GM18951 (cell line): ENCODE data around the gene CIBAR2.

ENCODE experiments used
- POLR2A ChIP-seq: IDR thresholded peaks from 4 replicates; pipeline ENCODE4 v1.6.1; 2011; ENCODE audit warnings: mild to moderate bottlenecking; ENCODE audit not compliant: insufficient read length, insufficient read depth; ENCODE audit errors: extremely low read depth
- in situ Hi-C: fragments of 300-500 bp; cut with MboI; formaldehyde crosslinking; loops from one replicate; pipeline ENCODE4 v1.12.0; 2022; ENCODE audit warnings: low sequenced_read_pairs, mixed read lengths, inconsistent platforms; ENCODE audit not compliant: unreplicated experiment

Gene CIBAR2

GRCh38 chr16:85112364-85112763 lies at the start of gene CIBAR2:
Gene CIBAR2, minus strand, starts transcription at chr16:85112472. Its CDS starts 120 bp downstream, at chr16:85112352.
- TF ChIP-seq POLR2A, result no peak

DNA sequence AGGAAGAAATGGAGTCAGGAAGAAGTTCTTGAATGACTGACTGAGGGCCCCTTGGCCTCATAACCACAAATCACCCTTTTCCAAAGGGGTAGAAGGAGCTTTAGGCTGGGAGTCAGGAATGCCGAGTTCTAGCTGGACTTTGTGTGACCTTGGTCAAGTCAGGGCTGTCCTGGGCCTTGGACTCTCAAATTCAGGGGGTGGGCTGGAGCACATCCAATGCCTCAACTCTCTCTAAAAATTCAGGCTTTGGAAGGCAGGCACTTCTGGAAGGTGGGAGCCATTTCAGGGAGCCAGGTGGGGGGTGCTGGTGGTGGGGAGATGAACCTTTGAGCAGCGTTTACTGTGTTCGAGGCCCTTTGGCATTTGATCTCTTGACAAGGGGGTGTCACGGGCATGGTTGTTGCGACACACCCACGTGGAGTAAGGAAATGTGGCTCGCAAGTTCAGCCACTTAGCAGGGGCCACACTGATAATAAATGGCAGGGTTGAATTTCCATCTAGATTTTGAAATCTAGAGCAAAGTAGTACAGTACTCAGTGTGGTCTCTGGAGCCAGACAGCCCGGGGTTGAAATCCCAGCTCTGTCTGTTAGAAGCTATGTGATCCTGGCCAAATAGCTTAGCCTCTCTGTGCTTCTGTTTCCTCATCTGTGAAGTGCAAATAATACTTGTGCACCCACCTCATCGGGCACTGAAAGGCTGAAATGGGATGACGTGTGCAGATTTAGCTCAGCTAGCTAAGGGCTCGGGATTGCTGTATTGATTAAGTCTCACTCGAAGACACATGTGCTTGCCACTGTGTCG lies 47.1 kb upstream of the CIBAR2 start:
- no peak for TF ChIP-seq POLR2A
- in situ Hi-C loops, result no loop called here

More at GRCh38 chr16:85112364-85112763, at the start of gene CIBAR2:
- in situ Hi-C loops, result no loop called here

DNA sequence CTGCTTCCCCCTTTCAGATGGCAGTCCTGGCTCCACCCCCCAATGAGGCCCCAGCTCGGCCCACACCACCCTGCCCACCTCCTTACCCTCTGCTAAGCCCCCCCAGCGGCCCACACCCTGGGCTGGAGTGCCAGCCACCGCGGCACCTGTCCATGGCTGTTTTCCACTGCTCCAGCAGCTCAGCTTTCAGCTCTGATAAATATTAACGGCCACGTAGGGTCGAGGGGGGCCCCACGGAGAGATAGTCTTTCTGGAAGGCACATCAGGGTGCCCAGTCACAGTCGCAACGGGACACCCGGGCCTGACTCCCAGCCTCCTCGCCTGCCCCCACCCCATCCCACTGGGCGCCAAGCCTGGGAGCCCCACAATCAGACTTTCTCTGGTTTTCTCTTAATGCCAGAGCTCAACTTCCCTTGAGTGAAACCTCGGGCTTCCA lies 46.5 kb upstream of the CIBAR2 start:
- in situ Hi-C loops, result no loop called here
- TF ChIP-seq POLR2A, result no peak

DNA sequence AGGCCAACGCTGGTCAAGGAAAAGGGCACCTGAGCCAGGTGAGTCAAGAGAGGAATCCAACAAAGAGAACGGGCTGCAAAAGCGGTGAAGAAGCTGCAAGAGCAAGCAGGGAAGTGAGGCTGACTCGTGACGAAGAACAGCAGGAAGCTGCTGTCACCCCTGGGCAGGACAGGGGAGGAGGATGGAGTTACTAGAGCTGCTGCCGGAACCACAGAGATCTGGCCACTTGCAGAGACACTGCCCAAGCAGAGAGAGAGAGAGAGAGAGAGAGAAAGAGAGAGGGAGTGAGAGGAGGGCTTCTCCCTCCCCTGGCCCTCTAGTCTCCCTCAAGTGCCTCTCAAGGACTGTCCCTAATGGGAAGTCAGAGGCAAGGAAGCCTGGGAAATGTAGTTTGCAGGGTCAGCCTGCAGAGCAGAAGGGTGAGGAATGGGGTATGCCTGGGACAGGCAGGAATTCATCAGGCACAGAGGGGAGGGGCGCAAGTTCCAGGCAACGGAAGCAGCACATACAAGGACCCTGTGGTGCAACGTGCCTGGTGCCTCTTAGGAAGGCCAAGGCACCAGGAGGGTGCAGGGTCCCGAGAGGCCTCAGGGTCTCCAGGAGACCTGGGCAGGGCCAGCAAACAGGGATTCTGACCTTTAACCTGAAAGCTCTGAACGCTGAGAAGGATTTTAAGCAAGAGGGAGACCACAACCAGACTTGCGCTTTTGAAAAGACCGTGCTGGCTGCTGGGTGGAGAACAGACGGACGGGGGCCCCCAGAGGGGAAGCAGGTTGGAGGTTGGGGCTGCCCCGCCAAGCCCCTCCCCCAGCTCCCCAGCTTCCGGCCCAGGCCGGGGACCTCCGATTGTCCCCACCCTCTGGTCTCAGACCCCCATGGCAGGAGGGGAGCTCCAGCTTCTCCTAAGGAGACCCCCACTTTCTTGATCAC lies 45.8 kb upstream of the CIBAR2 start:
- in situ Hi-C loops, result no loop called here
- TF ChIP-seq POLR2A, result no peak

DNA sequence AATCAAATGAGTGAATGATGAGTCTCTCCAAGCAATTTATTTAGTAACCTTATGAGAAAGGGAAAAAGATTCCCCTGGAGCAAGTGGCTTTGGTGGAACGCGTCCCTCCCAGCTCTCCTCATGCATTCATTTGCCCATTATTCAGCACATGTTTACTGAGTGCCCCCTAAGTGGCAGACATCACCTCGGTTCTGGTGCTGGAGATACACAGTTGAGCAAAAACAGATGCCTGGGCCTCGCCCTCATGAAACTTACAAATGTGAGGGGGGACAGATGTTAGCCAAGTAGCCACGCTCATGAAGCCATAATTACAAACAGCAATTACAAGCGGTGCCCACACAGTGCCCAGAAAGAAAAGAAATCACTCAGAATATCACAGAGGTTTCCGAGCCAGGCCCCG lies 45.1 kb upstream of the CIBAR2 start:
- in situ Hi-C loops, result no loop called here
- TF ChIP-seq POLR2A, result no peak

DNA sequence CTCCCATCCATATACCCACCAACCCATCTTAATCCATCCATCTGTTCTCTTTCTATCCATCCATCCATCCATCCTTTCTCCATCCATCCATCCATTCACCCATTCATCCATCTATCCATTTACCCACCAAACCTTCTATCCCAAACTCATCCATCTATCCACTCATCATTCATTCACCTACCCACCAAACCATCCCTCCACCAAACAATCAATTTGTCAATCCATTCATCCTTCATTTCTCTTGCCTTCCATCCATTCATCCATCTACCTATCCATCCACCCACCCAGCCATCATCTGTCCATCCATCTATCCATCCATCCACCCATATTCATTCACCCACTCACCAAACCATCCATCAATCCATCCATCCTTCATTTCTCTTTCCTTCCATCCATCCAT lies 44.6 kb upstream of the CIBAR2 start:
- in situ Hi-C loops, result no loop called here
- no peak for TF ChIP-seq POLR2A

GRCh38 chr16:85156440-85156839 lies 44.2 kb upstream of the CIBAR2 start:
- TF ChIP-seq POLR2A, result no peak
- in situ Hi-C loops, result no loop called here

DNA sequence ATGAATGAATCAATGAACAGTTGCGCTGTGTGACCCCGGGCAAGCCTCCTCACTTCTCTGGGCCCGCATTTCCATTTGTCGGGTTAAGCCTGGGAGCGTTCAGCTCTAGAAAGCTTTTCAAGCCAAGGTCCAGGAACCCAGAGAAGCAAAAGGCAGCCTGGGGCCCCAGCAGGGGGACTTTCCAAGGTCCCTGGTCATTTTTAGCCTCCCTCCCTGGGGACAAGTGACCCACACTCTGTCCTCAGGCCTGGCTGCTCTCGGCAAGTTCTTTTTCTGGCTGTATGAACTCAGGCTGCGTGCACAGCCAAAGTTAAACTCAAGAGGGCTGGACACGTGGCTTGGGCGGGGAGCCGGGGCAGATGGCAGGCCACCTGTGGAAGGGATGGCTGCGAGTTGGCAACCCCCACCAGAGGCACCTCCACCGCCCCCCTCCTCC lies 41.4 kb upstream of the CIBAR2 start:
- in situ Hi-C loops, result no loop called here
- no peak for TF ChIP-seq POLR2A

DNA sequence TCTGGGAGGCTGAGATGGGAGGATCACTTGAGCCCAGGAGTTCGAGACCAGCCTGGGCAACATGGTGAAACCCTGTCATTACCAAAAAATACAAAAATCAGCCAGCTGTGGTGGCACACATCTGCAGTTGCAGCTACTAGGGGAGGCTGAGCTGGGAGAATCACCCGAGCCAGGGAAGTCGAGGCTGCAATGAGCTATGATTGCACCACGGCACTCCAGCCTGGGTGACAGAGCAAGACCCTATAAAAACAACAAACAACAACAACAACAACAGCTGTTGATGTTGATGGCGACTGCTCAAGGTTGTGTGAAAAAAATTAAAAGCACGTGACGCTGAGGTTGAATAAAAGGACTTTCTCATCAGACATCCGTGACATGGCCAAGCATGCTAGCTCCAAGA lies 40.8 kb upstream of the CIBAR2 start:
- TF ChIP-seq POLR2A, result no peak
- in situ Hi-C loops, result no loop called here

DNA sequence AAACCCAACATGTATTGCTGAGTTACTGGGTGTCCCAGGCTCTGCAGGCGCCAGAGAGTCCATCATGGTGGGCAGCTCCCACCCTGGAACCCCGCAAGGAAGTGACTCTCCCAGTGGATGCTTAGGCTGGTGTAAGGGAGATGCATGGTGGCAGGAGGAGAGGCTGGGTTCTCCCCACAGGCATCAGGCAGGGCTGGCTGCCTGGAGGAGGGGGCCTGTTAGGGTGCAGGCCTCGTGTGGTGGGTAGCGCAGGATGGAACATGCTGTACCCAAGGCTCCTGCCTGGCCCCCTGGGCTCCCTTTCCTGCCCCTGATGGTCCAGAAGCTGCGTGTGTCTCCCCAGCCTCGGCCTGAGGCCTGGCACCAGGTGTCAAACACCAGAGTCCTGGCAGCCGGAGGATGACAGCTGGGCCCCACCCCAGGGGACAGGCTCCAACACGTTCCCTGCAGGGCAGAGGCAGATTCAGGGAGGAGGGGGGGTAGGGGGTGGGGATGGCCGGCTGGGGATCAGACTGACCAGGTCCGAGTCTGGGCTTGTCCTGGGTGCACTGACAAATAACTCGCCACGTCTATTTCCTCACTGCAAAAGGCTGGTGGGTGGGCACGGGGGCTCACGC lies 40.2 kb upstream of the CIBAR2 start:
- TF ChIP-seq POLR2A, result no peak
- in situ Hi-C loops, result no loop called here

GRCh38 chr16:85151603-85152413 lies 39.5 kb upstream of the CIBAR2 start:
- TF ChIP-seq POLR2A, result no peak
- in situ Hi-C loops, result no loop called here

DNA sequence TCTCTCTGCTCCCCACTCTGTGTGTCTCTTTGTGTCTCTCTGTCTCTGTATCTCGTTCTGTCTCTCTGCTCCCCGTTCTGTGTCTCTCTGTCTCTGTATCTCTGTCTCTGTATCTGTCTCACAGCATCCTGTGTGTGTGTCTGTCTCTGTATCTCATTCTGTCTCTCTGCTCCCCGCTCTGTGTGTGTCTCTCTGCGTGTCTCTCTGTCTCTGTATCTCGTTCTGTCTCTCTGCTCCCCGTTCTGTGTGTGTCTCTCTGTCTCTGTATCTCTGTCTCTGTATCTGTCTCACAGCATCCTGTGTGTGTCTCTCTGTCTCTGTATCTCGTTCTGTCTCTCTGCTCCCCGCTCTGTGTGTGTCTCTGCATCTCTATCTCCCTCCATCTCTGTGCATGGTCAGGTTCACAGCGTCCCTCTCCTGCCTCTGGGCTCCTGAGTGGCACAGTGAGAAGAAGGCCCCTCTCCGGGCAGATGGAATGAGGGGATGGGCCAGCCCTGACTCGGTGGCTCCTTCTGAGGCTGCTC lies 38.9 kb upstream of the CIBAR2 start:
- TF ChIP-seq POLR2A, result no peak
- in situ Hi-C loops, result no loop called here
